WTC11 (cell line): ENCODE data around the gene GALNT13. TPM values are rescaled to one million over a fixed set of nuclear protein-coding genes. Genes with fewer than 3 reads are reported as not detected.

ENCODE experiments used
- ATAC-seq: fragments of 200-7000 bp; cut with Tn5 transposase; 2 replicates; pipeline ENCODE4 v1.10.0; 2021; ENCODE audit warnings: mild to moderate bottlenecking, moderate library complexity
- CTCF ChIA-PET: fragments of 300-600 bp; sonication (Branson Sonifier 250); formaldehyde crosslinking; loops from one replicate; lab custom pipeline; 2021; ENCODE audit warnings: antibody characterized with exemption; lab: Charles Lee
- POLR2A ChIA-PET: fragments of 350-600 bp; sonication (Branson Sonifier 250); formaldehyde crosslinking; loops from one replicate; lab custom pipeline; 2021; ENCODE audit warnings: antibody characterized with exemption; lab: Charles Lee
- DNase-seq: peaks from one replicate; pipeline ENCODE4 v3.0.0; 2021; ENCODE audit warnings: low spot score
- H3K27ac Mint-ChIP-seq: 2 replicates; pipeline ENCODE4 v1.8.0; 2021; ENCODE audit warnings: mixed read lengths
- H3K27me3 Mint-ChIP-seq: 2 replicates; pipeline ENCODE4 v1.8.0; 2021; ENCODE audit warnings: low read depth, mild to moderate bottlenecking, moderate library complexity, mixed read lengths
- H3K36me3 Mint-ChIP-seq: 2 replicates; pipeline ENCODE4 v1.8.0; 2021; ENCODE audit warnings: mixed read lengths
- H3K4me1 Mint-ChIP-seq: 2 replicates; pipeline ENCODE4 v1.8.0; 2022; ENCODE audit warnings: mixed read lengths
- H3K4me3 Mint-ChIP-seq: 2 replicates; pipeline ENCODE4 v1.8.0; 2021; ENCODE audit warnings: mild to moderate bottlenecking, moderate library complexity, mixed read lengths
- H3K9me3 Mint-ChIP-seq: 2 replicates; pipeline ENCODE4 v1.8.0; 2021; ENCODE audit warnings: mixed read lengths
- CREB1 ChIP-seq: sonication (generic); formaldehyde crosslinking; IDR thresholded peaks from 2 replicates; pipeline ENCODE4 v1.8.0; 2023; ENCODE audit warnings: mild to moderate bottlenecking, missing genetic modification reagents
- EMX1 ChIP-seq: fragments of 250-450 bp; sonication (Bioruptor Pico); IDR thresholded peaks from 2 replicates; pipeline ENCODE4 v1.8.0; 2021; ENCODE audit warnings: mild to moderate bottlenecking
- MXD4 ChIP-seq: fragments of 250-450 bp; sonication (Bioruptor Pico); IDR thresholded peaks from 2 replicates; pipeline ENCODE4 v1.8.0; 2021; ENCODE audit warnings: mild to moderate bottlenecking, moderate library complexity, borderline replicate concordance
- MYBL2 ChIP-seq: sonication (generic); formaldehyde crosslinking; IDR thresholded peaks from 2 replicates; pipeline ENCODE4 v1.8.1; 2023; ENCODE audit warnings: mild to moderate bottlenecking, moderate library complexity, missing genetic modification reagents
- NR3C1 ChIP-seq: sonication (generic); formaldehyde crosslinking; conservative IDR thresholded peaks from 2 replicates; pipeline ENCODE4 v1.8.1; 2023; ENCODE audit warnings: low read depth, mild to moderate bottlenecking, missing genetic modification reagents
- TEAD4 ChIP-seq: sonication (generic); formaldehyde crosslinking; IDR thresholded peaks from 2 replicates; pipeline ENCODE4 v1.8.0; 2022; ENCODE audit warnings: mild to moderate bottlenecking, missing genetic modification reagents
- ZMAT4 ChIP-seq: fragments of 250-450 bp; sonication (Bioruptor Pico); IDR thresholded peaks from 2 replicates; pipeline ENCODE4 v1.9.0; 2021; ENCODE audit warnings: mild to moderate bottlenecking
- ZNF317 ChIP-seq: sonication (generic); formaldehyde crosslinking; IDR thresholded peaks from 2 replicates; pipeline ENCODE4 v1.8.1; 2023; ENCODE audit warnings: low read depth, mild to moderate bottlenecking, moderate library complexity, missing genetic modification reagents, borderline replicate concordance
- ZNF416 ChIP-seq: fragments of 250-450 bp; sonication (Bioruptor Pico); IDR thresholded peaks from 2 replicates; pipeline ENCODE4 v1.9.0; 2021; ENCODE audit warnings: mild to moderate bottlenecking, inconsistent platforms
- total RNA-seq: library from RNA; stranded (reverse); gene quantifications from 3 replicates; pipeline ENCODE4 v1.2.3, GENCODE V29; 2021
- TF ChIP-seq, protein P1 (sequence below): sonication (generic); formaldehyde crosslinking; IDR thresholded peaks from 2 replicates; pipeline ENCODE4 v1.8.0; 2023; ENCODE audit warnings: mild to moderate bottlenecking, missing genetic modification reagents
- TF ChIP-seq, protein P2 (sequence below): sonication (generic); formaldehyde crosslinking; IDR thresholded peaks from 2 replicates; pipeline ENCODE4 v1.8.1; 2023; ENCODE audit warnings: mild to moderate bottlenecking, missing genetic modification reagents, moderate library complexity
- TF ChIP-seq, protein P3 (sequence below): fragments of 250-450 bp; sonication (Bioruptor Pico); IDR thresholded peaks from 2 replicates; pipeline ENCODE4 v1.9.0; 2021; ENCODE audit warnings: mild to moderate bottlenecking, borderline replicate concordance
- TF ChIP-seq, protein P4 (sequence below): sonication (generic); formaldehyde crosslinking; IDR thresholded peaks from 2 replicates; pipeline ENCODE4 v1.8.1; 2022; ENCODE audit warnings: mild to moderate bottlenecking, moderate library complexity, missing genetic modification reagents

The GALNT13 gene
- total RNA-seq, 1 experiment from 2014 or later: 9.9 TPM

- TF ChIP-seq, protein P1, sequence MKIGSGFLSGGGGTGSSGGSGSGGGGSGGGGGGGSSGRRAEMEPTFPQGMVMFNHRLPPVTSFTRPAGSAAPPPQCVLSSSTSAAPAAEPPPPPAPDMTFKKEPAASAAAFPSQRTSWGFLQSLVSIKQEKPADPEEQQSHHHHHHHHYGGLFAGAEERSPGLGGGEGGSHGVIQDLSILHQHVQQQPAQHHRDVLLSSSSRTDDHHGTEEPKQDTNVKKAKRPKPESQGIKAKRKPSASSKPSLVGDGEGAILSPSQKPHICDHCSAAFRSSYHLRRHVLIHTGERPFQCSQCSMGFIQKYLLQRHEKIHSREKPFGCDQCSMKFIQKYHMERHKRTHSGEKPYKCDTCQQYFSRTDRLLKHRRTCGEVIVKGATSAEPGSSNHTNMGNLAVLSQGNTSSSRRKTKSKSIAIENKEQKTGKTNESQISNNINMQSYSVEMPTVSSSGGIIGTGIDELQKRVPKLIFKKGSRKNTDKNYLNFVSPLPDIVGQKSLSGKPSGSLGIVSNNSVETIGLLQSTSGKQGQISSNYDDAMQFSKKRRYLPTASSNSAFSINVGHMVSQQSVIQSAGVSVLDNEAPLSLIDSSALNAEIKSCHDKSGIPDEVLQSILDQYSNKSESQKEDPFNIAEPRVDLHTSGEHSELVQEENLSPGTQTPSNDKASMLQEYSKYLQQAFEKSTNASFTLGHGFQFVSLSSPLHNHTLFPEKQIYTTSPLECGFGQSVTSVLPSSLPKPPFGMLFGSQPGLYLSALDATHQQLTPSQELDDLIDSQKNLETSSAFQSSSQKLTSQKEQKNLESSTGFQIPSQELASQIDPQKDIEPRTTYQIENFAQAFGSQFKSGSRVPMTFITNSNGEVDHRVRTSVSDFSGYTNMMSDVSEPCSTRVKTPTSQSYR (CRISPR knock-in tag): no peak
- TF ChIP-seq, protein P2, sequence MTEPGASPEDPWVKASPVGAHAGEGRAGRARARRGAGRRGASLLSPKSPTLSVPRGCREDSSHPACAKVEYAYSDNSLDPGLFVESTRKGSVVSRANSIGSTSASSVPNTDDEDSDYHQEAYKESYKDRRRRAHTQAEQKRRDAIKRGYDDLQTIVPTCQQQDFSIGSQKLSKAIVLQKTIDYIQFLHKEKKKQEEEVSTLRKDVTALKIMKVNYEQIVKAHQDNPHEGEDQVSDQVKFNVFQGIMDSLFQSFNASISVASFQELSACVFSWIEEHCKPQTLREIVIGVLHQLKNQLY (CRISPR knock-in tag): no peak
- TF ChIP-seq, protein P3, sequence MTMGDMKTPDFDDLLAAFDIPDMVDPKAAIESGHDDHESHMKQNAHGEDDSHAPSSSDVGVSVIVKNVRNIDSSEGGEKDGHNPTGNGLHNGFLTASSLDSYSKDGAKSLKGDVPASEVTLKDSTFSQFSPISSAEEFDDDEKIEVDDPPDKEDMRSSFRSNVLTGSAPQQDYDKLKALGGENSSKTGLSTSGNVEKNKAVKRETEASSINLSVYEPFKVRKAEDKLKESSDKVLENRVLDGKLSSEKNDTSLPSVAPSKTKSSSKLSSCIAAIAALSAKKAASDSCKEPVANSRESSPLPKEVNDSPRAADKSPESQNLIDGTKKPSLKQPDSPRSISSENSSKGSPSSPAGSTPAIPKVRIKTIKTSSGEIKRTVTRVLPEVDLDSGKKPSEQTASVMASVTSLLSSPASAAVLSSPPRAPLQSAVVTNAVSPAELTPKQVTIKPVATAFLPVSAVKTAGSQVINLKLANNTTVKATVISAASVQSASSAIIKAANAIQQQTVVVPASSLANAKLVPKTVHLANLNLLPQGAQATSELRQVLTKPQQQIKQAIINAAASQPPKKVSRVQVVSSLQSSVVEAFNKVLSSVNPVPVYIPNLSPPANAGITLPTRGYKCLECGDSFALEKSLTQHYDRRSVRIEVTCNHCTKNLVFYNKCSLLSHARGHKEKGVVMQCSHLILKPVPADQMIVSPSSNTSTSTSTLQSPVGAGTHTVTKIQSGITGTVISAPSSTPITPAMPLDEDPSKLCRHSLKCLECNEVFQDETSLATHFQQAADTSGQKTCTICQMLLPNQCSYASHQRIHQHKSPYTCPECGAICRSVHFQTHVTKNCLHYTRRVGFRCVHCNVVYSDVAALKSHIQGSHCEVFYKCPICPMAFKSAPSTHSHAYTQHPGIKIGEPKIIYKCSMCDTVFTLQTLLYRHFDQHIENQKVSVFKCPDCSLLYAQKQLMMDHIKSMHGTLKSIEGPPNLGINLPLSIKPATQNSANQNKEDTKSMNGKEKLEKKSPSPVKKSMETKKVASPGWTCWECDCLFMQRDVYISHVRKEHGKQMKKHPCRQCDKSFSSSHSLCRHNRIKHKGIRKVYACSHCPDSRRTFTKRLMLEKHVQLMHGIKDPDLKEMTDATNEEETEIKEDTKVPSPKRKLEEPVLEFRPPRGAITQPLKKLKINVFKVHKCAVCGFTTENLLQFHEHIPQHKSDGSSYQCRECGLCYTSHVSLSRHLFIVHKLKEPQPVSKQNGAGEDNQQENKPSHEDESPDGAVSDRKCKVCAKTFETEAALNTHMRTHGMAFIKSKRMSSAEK (CRISPR knock-in tag): no peak
- TF ChIP-seq ZMAT4 (CRISPR knock-in tag) (no peak), EMX1 (no peak), ZNF317 (CRISPR knock-in tag) (no peak), MXD4 (CRISPR knock-in tag) (no peak), NR3C1 (CRISPR knock-in tag) (no peak)
These were observed 561.3 kb downstream of the GALNT13 start (continued) for GRCh38 chr2:154433010-154433409.

DNA sequence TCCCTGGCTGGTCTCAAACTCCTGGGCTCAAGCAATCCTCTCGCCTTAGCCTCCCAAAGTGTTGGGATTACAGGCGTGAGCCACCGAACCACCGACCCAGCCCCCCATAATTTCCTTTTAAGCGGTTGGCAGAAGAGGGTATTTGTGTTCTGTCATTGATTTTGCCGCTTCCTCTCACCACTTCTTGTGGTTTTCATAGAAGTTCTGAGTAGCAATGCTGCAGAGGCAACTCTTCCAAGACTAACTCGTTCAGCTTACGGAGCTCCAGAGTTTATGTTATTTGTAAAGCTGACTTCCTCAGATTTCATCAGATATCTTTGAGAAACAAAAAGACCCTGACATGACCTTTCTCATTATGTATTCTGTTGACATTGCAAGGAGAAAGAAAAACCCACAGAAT, 565.4 kb downstream of the GALNT13 start:
- Mint-ChIP-seq H3K4me1 (no peaks in the 10 kb centered on the region; the same call in 1 of the 2 replicates), H3K4me3 (no peak overlapping the region), H3K27me3 (no peaks in the 10 kb centered on the region), H3K36me3 (no peaks in the 10 kb centered on the region), H3K27ac (no peak overlapping the region), H3K9me3 (0 out of 2 replicates have a peak, but pooled peaks cover 1% of the 10 kb centered on the region)
- ATAC-seq: no peak
- TF ChIP-seq ZNF416 (CRISPR knock-in tag) (no peak), TEAD4 (CRISPR knock-in tag) (no peak)
- DNase-seq: no peak
- POLR2A ChIA-PET: no interaction called here
- CTCF ChIA-PET: no interaction called here

DNA sequence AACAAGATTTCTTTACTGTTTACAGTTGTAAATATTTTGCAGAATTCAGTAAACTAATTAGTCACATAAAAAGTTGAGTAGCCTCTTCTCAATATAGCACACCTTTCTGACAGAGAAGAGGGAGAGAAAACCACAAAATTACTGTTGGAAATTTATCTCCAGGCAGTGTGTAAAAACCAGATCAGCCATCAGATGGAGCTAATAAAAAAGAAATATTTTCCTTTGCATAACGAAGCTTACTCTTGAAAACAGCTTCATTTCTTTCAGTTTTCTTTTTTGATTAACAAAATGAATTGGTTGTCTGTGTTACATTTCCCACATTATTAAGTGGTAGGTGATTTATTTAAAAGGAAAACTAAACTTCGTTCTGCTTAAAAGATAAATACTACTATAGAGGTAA, 567.4 kb downstream of the GALNT13 start:
- no peaks in the 10 kb centered on the region for H3K36me3 Mint-ChIP-seq
- H3K27ac Mint-ChIP-seq: no peak overlapping the region
- H3K4me1 Mint-ChIP-seq: no peaks in the 10 kb centered on the region; the same call in 1 of the 2 replicates
- TF ChIP-seq CREB1: no peak
- TF ChIP-seq MYBL2: no peak
- TF ChIP-seq, protein P4, sequence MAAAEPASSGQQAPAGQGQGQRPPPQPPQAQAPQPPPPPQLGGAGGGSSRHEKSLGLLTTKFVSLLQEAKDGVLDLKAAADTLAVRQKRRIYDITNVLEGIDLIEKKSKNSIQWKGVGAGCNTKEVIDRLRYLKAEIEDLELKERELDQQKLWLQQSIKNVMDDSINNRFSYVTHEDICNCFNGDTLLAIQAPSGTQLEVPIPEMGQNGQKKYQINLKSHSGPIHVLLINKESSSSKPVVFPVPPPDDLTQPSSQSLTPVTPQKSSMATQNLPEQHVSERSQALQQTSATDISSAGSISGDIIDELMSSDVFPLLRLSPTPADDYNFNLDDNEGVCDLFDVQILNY (CRISPR knock-in tag): no peak
- no peaks in the 10 kb centered on the region for H3K27me3 Mint-ChIP-seq
- ATAC-seq: no peak
- CTCF ChIA-PET: interaction anchor here (0.9 to 1.5 kb wide), 4 partner anchors 11 to 871 kb away, joined by 3 to 4 read pairs (median 3); no protein-coding TSS in a partner anchor
- H3K4me3 Mint-ChIP-seq: no peak overlapping the region
- POLR2A ChIA-PET: interaction anchor here (0.6 kb wide), 1 partner anchor 172 kb away, joined by 4 read pairs; no protein-coding TSS in a partner anchor
- DNase-seq: no peak
- no peaks in the 10 kb centered on the region for H3K9me3 Mint-ChIP-seq
